ENCODE data around the gene ZNF362.

- TF ChIP-seq POLR2AphosphoS5 (IDR thresholded peaks at IDR 0.05) (no peak), POLR2A (IDR thresholded peaks at IDR 0.05) (no peak), CTCF (IDR thresholded peaks at IDR 0.05) (no peak)
Observed at GRCh38 chr1:33275195-33275594, 18.9 kb downstream of the ZNF362 start.

Measured in stomach (tissue), 4 donors.